HG02981 (cell line): ENCODE data around the gene CLNK.

ENCODE experiments used
- ATAC-seq: cut with Tn5 transposase; IDR thresholded peaks from one replicate; pipeline ENCODE4 v1.9.1; 2021; ENCODE audit warnings: mild to moderate bottlenecking, moderate library complexity; ENCODE audit not compliant: unreplicated experiment

Gene CLNK

DNA sequence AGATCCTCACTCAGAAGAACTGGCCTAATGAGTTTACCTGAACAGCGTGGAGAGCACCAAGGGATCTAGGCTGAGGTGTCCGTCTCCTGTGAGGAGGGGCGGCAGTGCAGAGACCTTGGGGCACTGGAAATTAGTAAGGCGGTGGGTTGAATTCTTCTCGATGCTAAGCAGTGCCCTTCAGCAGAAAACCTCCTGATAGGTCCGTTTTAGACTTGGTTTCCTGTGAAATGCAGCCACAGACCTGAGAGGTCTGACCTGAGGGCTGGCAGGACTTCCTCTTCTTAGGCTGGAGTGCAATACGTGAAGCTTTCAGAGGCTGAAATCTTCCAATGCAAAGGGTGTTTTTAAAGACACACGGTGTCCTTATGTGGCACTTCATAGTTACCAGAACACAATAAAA lies at the start of gene CLNK:
TSS of gene CLNK (minus strand) at position 138 of the 400 bp plus-strand sequence. CDS start 16,899 bp downstream, outside the sequence.
- peak; percentile 85 for ATAC-seq

DNA sequence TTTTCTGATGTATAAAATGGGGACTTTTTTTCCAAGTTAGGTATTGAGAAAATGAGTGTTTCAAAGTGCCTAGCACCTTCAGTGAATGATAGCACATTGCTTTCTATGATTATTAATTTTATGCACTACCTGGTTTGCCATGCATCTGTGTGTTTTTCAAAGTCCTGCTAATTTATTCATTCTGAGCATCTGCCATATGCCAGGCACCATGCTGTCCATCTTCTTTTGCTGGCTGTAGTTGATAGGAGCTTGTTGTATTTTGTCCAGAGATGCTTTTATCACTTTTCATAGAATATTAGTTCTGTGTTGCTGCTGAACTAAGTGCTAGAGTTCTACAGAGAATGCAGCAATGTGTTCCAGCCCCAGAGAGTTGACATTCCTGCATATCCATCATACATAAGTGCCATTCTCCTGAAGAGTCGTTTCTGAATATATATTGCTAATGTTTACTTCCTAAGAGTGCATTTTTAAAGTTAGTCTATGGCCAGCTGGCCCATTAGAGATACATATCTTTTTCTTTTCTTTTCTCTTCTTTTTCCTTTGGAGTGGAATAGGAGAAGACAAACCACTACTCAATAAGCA lies 49.0 kb upstream of the CLNK start:
- no peak for ATAC-seq

GRCh38 chr4:10732914-10733415 lies 48.4 kb upstream of the CLNK start:
- no peak for ATAC-seq

DNA sequence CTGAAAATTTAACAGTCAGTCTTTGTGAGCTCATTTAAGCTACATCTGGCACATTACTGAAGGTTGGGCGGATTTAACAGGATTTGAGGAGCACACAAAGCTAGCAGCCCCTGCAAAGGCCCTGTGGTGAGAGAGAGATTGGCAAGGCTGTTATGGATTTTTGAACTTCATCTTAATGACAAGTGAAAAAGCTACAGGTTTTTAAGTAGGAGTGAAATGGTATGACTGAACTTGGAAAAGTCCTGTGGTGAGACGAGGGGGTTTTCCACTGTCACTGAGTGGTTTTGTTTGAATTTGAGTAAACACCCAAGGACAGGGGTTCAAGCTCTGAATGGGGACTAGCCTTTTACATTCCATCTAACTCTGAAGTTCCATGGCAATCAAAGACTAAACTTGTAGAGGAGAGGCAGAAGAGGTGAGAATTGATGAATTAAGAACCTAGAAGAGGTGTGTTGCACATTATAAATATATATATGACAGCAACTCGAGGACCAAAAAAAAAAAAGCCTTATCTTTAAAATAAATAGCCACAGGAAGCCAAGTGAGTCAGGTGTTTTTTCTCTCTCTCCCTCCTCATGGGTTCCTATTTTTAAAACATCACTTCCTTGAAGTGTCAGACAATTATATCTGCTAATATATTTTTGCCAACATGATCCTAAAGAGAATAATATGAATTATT lies 47.8 kb upstream of the CLNK start:
- no peak for ATAC-seq

DNA sequence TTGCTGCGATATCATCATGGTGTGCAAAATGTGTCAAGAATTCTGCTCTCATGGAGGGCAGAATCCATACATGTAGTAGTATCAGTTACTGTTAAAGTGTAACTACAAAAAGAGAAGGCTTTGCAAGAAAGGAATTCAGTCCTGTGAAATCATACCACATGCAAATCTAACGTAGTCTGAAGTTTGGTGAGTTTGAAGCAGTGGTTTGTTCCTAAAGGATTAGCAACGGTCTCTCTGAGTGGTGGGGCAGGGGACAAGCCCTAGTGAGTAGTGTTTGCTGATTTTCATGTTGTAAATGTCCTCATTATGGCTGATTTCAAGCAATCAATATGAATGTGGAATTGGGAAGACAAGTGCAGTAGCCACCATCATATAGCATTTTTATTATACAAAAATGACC lies 47.1 kb upstream of the CLNK start:
- peak; percentile 27 for ATAC-seq

- ATAC-seq: no peak
These were observed 46.6 kb upstream of the CLNK start for GRCh38 chr4:10731162-10731561.

GRCh38 chr4:10730590-10730989 lies 46.0 kb upstream of the CLNK start:
- ATAC-seq: peak; percentile 50

GRCh38 chr4:10730019-10730418 lies 45.5 kb upstream of the CLNK start:
- ATAC-seq: peak; percentile 31

- no peak for ATAC-seq
These were observed 44.8 kb upstream of the CLNK start for GRCh38 chr4:10729366-10729765.

DNA sequence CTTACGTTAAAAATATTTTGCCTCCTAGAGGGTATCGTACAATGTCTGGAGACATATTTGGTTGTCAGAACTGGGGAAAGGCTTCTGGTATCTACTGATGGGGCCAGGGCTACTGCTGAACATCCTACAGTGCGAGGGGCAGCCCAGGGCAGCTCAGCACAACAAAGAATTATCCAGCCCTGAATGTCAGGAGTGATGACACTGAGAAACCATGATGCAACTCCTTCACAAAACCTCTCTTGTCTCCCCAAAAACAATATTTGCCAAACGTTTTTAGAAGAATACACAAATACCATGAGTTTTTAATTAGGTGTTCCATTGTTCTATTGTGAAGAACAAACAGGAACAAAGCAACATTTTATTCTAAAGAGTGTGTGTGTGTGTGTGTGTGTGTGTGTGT lies 43.4 kb upstream of the CLNK start:
- no peak for ATAC-seq

DNA sequence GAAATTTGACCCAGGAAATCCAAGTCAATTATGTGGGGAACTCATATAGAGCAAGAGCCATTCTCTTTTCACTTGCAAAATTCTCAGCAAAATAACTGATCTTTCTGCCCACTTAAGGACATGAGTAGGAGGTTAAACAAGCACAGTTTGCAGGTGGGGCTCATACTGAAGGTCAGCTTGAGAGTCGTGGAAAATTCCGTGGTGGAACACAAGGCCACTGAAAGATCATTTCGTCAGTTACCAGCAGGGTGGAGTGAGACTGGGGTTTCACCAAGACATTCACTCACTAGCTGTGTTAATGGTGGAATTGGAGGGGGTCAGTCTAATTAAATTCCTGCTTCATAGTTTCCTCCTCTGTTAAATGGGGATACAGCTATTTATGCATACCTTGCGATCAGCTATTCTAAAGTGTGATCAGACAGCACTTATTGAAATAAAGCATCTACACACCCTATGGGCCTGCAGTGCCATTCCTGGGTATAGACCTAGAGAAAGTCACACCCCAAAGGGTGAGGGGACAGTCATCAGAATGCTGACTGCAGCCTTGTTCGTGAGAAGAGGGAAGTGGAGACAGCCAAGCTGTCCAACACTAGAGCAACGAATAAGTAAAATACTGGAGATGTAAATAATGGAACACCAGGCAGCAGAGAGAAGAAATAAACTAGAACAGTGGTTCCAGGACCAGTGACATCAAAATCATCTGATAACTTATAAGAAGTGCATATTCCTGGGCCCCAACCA lies 42.7 kb upstream of the CLNK start:
- ATAC-seq: no peak

DNA sequence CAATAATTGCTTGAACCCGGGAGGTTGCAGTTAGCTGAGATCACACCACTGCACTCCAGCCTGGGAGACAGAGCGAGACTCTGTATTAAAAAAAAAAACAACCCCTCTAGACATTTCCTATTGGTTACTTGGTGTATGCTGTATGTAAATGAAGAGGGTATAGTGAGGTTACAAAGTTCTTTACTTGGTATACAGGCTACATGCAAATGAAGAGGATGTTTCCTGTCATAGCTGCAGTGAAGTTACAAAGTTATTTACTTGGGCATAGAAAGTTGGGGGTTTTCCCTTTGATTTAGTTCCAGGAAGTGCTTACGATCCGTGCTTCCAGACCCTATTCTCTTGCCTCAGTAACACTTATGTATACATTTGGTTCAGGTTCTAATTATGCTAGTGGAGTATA lies 38.4 kb upstream of the CLNK start:
- peak; percentile 93 for ATAC-seq

- ATAC-seq: no peak
These were observed 37.0 kb upstream of the CLNK start for GRCh38 chr4:10721616-10722015.

DNA sequence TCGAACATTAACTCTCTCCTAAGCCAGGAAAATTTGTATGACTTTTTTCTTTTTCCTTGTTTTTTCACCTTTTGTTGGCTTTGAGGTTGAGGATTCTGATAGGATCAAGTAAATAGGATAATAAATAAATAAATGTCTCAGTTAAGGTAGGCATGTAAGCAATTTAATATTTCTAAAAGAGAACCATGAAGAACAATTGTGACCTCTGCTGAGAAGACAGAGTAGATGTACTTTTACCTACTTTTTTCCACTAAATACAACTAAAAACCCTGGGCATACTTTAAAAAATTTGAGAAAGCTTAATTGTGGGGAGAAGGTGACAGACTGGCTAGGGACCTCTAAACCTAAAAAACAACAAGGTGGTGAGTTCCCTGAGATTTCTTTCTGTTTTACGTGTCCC lies 31.6 kb upstream of the CLNK start:
- ATAC-seq: no peak

GRCh38 chr4:10715696-10716095 lies 31.1 kb upstream of the CLNK start:
- no peak for ATAC-seq

DNA sequence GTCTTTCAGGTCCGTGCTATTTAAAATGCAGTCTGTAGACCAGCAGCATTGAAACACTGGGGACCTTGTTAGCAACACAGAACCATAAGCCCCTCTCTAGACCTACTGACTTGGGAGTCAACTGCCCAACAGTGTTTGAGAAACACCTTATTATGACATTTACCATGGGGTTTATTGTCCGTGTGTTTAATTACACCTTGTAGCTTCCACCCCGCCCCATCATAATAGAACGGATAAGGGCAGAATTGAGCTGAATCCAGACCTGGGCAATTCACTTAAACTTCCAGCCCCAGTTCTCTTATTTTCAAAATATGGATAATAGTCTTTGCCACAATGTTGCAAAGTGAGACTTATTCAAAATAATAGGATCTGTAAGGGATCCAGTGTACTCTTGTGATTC lies 30.6 kb upstream of the CLNK start:
- ATAC-seq: no peak

DNA sequence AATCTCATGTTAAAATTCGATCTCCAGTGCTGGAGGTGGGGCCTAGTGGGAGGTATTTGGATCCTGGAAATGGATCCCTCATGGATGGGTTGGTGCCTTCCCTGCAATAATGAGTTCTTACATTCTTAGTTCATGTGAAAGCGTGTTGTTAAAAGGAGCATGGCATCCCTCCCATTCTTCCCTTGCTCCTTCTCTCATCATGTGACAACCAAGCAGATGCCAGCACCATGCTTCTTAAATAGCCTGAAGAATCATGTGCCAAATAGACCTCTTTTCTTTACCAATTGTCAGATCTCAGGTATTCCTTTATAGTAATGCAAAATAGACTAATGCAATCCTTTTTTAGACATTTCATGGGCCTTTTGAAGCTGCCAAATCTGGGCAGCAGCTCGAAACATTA lies 29.0 kb upstream of the CLNK start:
- no peak for ATAC-seq

DNA sequence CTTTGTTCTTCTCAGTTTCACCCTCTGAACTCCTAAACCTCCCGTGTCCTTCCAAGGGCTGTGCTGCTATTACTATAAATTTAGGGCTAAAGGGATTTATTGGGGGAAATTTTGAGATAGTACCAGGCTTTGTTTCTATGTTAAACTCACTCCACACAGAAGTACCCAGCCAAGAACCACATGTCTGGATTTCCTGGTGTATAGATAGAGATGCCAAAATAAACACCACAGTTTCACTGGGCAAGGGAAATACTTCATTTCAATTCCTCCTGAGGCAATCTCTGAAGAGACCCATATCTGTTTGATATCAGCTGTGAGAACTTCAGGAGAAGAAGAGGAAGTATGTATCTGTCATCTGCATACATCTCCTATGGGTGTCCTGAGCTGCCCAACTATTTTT lies 21.7 kb upstream of the CLNK start:
- no peak for ATAC-seq

GRCh38 chr4:10704430-10704810 lies 19.9 kb upstream of the CLNK start:
- no peak for ATAC-seq

DNA sequence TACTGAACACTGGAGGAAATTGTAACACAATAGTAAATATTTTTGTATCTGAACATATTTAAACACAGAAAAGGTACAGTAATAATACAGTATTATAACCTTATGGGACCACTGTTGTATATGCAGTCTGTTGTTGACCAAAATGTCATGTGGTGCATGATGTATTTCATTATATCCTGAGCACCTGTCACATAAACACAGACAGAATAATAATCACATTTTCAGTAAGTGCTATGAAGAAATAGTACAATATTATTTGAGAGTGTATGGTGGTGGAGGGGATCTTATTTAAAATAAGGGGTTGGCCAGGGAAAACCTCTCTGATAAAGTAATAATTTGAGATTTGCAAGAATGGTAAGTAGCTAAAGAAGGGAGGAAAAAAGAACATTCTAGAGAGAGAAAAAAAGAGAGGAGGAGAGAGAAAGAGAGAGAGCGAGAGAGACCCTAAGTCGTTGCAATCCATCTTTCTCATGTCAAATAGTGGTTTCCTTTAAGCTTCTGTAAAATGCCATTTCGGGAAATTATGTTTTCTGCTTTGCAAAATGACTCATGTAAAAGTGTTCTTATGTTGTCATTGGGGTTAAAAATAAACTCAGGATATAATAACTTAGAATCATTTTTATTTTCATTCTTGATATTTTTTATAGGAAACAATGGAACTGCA lies 19.3 kb upstream of the CLNK start:
- no peak for ATAC-seq

DNA sequence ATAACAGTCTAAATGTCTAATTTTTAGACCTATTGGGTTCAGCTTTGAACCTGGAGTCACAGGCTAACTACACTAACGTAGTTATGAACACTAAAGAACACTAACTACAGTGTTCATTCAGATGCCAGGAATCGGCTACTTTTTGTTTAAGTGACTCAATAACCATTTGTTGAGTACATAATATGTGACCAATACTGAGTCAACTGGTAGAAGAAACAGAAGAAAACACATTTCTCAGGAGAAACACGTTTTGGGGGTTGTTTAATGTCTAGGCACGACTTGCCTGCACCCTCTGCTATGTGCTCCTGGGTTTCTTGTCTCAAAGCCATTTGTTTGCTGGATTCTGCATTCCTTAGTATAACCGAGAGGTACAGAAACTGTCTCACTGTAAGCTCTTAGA lies 18.6 kb upstream of the CLNK start:
- no peak for ATAC-seq
